ENCODE measurements around the gene ZNF358.

ZNF358 gene

GRCh38 chr19:7515645-7516151 lies at the start of gene ZNF358:
Gene ZNF358, plus strand, starts transcription at chr19:7516103. Its CDS starts 3,140 bp downstream, at chr19:7519243.
- peaks cover 7% of the 10 kb centered on the region for H3K27me3 Mint-ChIP-seq
- H3K4me3 Mint-ChIP-seq, result peak within 1 kb of the TSS; percentile 82
- H3K27ac Mint-ChIP-seq, result peak within 1 kb of the TSS; percentile 80
- peaks cover 2% of the 10 kb centered on the region for H3K36me3 Mint-ChIP-seq
- H3K9me3 Mint-ChIP-seq, result no peaks in the 10 kb centered on the region
- H3K4me1 Mint-ChIP-seq, result peaks cover 17% of the 10 kb centered on the region

DNA sequence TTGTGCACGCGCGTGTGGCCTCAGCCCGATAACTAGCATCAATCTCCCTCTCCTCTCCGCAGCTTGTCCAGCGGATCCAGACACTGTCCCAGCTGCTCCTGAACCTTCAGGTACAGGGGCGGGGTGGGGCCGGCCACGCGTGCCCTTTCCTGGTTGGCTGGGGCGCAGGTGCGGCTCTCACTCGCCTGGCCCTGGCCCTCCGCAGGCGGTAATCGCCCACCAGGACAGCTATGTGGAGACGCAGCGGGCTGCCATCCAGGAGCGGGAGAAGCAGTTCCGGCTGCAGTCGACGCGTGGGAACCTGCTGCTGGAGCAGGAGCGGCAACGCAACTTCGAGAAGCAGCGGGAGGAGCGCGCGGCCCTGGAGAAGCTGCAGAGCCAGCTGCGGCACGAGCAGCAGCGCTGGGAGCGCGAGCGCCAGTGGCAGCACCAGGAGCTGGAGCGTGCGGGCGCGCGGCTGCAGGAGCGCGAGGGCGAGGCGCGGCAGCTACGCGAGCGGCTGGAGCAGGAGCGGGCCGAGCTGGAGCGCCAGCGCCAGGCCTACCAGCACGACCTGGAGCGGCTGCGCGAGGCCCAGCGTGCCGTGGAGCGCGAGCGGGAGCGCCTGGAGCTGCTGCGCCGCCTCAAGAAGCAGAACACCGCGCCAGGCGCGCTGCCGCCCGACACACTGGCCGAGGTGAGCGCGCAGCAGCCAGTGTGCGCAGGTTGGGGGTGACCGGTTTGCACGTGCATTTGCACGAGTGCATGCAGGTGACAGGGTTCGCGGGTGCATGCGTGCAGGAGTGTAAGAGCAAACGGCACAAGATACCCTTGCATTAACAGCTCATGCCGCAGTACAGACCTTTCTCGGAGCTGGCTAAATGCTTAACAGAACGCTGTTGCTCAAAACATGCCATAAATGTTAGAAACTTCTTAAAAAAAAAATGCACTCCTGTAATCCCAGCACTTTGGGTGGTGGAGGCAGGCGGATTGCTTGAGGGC lies 48.6 kb upstream of the ZNF358 start:
- Mint-ChIP-seq H3K4me3 (no peak overlapping the region), H3K4me1 (no peaks in the 10 kb centered on the region), H3K27ac (no peak overlapping the region), H3K27me3 (no peaks in the 10 kb centered on the region), H3K9me3 (no peaks in the 10 kb centered on the region), H3K36me3 (peaks cover 3% of the 10 kb centered on the region)

DNA sequence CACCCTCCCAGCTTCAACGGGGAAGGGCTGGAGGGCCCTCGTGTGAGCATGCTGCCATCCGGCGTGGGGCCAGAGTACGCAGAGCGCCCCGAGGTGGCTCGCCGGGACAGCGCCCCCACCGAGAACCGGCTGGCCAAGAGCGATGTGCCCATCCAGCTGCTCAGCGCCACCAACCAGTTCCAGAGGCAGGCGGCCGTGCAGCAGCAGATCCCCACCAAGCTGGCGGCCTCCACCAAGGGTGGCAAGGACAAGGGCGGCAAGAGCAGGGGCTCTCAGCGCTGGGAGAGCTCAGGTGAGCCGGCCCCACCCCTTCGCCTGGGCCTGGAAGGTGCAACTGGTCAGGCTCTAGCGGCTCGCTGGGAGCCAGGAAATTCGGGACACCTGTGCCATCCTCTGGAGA lies 47.1 kb upstream of the ZNF358 start:
- Mint-ChIP-seq H3K27ac (no peak overlapping the region), H3K4me3 (no peak overlapping the region), H3K36me3 (peaks cover 5% of the 10 kb centered on the region), H3K27me3 (no peaks in the 10 kb centered on the region), H3K4me1 (no peaks in the 10 kb centered on the region), H3K9me3 (no peaks in the 10 kb centered on the region)

- Mint-ChIP-seq H3K4me1 (no peaks in the 10 kb centered on the region), H3K9me3 (no peaks in the 10 kb centered on the region), H3K27me3 (no peaks in the 10 kb centered on the region), H3K36me3 (peaks cover 3% of the 10 kb centered on the region), H3K4me3 (no peak overlapping the region), H3K27ac (no peak overlapping the region)
Observed at GRCh38 chr19:7469669-7470285, 46.1 kb upstream of the ZNF358 start.

DNA sequence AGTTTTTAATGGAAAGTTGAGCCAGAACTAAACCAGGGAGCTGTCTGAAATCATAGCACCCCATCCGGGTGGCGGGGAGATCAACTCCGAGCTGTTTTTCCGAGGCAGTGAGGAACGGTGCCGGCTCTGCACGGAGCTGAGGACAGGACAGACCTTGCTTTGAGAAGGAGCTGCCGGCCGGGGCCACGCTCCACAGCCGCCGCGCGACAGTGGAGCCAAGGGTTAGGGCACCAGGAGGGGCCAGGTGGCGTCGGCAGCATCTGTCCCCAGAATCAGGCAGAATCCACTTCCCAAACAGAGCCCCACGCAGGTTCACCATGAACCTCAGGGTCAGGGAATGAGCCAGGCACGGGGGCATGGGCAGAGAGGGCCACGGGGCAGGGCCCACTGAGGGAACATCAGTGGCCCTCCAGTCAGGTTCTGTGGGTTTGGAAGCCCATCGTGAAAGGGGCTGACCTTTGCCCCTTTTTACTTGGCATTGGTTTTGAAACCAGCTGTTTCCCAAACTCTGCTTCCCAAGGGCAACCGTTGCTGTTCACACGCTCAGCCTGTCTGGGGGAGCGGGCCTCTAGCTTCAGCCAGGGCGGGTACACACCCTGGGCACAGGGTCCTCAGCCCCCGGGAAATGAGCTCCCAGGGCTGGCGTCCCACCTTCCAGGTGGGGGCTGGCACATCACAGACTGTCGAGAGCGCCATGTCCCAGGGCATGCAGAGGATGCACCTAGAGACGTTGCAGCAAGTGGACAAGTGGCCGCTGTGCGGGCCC lies 45.2 kb upstream of the ZNF358 start:
- Mint-ChIP-seq H3K27me3 (no peaks in the 10 kb centered on the region), H3K9me3 (no peaks in the 10 kb centered on the region), H3K36me3 (peaks cover 3% of the 10 kb centered on the region), H3K4me3 (no peak overlapping the region), H3K27ac (no peak overlapping the region), H3K4me1 (no peaks in the 10 kb centered on the region)

- peaks cover 3% of the 10 kb centered on the region for H3K36me3 Mint-ChIP-seq
- no peak overlapping the region for H3K4me3 Mint-ChIP-seq
- H3K9me3 Mint-ChIP-seq, result no peaks in the 10 kb centered on the region
- no peaks in the 10 kb centered on the region for H3K4me1 Mint-ChIP-seq
- no peaks in the 10 kb centered on the region for H3K27me3 Mint-ChIP-seq
- H3K27ac Mint-ChIP-seq, result no peak overlapping the region
Observed at GRCh38 chr19:7471696-7472615, 43.9 kb upstream of the ZNF358 start.

DNA sequence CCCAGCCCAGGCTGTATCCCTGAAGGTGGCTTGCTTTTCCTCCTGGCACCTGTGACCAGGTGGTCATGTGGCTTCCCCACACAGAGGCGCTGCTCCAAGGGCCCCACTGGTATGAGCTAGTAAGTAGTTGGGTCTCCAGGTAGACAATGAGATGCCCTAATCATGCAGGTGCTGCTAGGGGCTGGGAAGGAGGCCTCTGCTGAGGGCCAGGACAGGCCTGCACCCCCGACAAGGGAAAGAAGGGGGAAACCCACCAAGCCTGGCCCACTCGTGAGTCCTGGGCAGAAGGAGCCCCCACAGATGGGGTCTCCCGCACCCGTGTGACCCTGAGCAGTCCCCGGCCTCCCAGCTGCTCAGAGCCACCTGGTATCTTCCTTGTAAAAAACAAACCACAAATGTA lies 40.2 kb upstream of the ZNF358 start:
- Mint-ChIP-seq H3K9me3 (no peaks in the 10 kb centered on the region), H3K4me3 (no peak overlapping the region), H3K27ac (no peak overlapping the region), H3K27me3 (no peaks in the 10 kb centered on the region), H3K4me1 (no peaks in the 10 kb centered on the region), H3K36me3 (peaks cover 3% of the 10 kb centered on the region)

DNA sequence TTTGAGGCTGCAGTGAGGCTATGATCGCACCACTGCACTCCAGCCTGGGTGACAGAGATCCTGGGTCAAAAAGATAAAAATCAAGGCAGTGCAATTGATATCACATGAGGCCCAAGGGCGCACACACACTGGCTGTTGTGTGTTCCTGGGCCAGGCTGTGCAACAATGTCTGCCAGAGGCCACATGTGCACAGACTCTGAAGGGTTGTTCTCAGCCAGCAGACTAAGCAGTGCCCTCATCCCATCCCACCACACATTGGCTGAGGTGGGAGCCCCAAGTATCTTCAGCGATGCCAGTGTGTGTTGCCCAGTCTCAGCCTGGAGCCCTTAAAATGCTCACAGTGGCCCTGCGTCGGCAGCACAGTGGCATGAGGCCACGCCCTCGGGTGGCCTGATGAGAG lies 39.7 kb upstream of the ZNF358 start:
- Mint-ChIP-seq H3K27ac (no peak overlapping the region), H3K9me3 (no peaks in the 10 kb centered on the region), H3K27me3 (no peaks in the 10 kb centered on the region), H3K4me3 (no peak overlapping the region), H3K36me3 (peaks cover 3% of the 10 kb centered on the region), H3K4me1 (no peaks in the 10 kb centered on the region)

DNA sequence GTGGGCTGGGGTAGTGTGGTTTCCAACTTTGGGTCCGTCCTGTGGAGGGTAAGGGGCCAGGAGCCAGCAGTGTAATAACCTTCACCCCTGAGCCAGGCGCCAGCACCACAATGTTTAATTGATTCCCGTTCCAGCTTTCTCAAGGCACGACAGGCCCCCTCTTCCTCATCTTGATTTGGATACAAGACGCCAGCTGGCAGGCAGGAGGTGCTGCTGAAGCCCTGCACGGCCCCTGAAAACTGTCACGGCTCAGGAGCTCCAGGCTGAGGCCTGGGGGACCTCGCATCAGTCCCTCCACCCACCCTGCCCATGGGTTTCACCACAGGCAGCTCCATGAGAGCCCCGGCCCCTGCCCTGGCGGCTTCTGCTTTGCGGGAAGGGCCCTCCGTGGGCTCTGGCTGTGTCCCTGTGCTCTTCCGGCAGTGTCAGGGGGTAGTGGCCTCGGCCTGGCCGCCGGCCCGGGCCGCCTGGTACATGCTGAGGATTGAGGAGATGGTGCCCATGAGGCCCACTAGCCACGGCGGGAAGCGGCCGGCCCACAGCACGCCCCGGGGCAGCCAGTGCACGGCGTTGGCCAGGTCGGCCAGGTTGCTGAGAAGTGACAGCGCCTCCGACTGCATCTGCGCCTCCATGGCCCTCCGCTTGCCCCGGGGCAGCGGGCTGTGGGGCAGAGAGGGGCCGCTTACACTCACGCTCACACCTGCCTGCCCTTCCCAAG lies 39.0 kb upstream of the ZNF358 start:
- no peak overlapping the region for H3K27ac Mint-ChIP-seq
- H3K4me3 Mint-ChIP-seq, result no peak overlapping the region
- no peaks in the 10 kb centered on the region for H3K27me3 Mint-ChIP-seq
- no peaks in the 10 kb centered on the region for H3K4me1 Mint-ChIP-seq
- no peaks in the 10 kb centered on the region for H3K9me3 Mint-ChIP-seq
- peaks cover 2% of the 10 kb centered on the region for H3K36me3 Mint-ChIP-seq

DNA sequence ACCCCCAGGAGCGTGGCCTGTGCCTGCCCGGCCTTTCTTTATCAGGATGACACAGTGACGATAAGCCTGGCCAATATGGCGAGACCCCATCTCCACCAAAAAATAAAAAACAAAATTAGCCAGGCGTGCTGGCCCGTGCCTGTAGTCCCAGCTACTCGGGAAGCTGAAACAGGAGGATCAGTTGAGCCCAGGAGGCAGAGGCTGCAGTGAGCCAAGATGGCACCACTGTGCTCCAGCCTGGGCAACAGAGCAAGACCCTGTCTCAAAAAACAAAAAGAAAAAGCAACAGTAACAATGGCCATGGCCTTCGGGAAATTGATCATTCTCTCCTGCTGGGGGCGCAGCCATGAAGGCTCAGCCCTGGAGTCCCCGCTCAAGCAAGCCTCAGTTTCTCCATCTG lies 38.1 kb upstream of the ZNF358 start:
- Mint-ChIP-seq H3K27me3 (no peaks in the 10 kb centered on the region), H3K36me3 (peaks cover 2% of the 10 kb centered on the region), H3K4me3 (no peak overlapping the region), H3K4me1 (no peaks in the 10 kb centered on the region), H3K9me3 (no peaks in the 10 kb centered on the region), H3K27ac (no peak overlapping the region)

- H3K27me3 Mint-ChIP-seq, result no peaks in the 10 kb centered on the region
- H3K4me1 Mint-ChIP-seq, result peaks cover 3% of the 10 kb centered on the region
- H3K27ac Mint-ChIP-seq, result peak overlapping the region; percentile 77
- H3K4me3 Mint-ChIP-seq, result no peak overlapping the region
- no peaks in the 10 kb centered on the region for H3K36me3 Mint-ChIP-seq
- H3K9me3 Mint-ChIP-seq, result no peaks in the 10 kb centered on the region
Observed at GRCh38 chr19:7478173-7478842, 37.6 kb upstream of the ZNF358 start.

DNA sequence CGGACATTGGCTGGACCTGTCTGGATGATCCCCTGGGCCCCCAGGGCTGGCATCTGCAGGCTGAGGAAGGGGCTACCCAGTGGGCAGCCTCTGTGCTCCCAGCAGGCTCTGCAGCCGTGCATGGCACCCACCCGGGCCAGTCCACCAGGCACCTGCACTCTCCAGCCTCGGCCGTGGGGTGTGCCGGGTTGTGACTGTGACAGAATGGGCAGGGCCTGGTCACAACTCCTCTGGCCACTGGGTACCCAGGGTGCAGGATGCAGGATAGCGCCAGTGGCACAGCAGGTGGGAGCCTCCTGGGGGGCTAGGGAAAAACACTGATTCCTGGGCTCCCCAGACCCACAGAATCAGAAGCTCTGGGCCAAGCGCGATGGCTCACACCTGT lies 37.1 kb upstream of the ZNF358 start:
- Mint-ChIP-seq H3K36me3 (no peaks in the 10 kb centered on the region), H3K4me3 (no peak overlapping the region), H3K27me3 (no peaks in the 10 kb centered on the region), H3K27ac (no peak overlapping the region), H3K4me1 (peaks cover 8% of the 10 kb centered on the region), H3K9me3 (no peaks in the 10 kb centered on the region)

GRCh38 chr19:7480222-7480969 lies 35.5 kb upstream of the ZNF358 start:
- no peaks in the 10 kb centered on the region for H3K36me3 Mint-ChIP-seq
- no peaks in the 10 kb centered on the region for H3K27me3 Mint-ChIP-seq
- no peak overlapping the region for H3K4me3 Mint-ChIP-seq
- H3K4me1 Mint-ChIP-seq, result peaks cover 8% of the 10 kb centered on the region
- H3K9me3 Mint-ChIP-seq, result no peaks in the 10 kb centered on the region
- peak overlapping the region; percentile 35 for H3K27ac Mint-ChIP-seq

Measured in activated naive CD4-positive, alpha-beta T cell treated with anti-CD3 and anti-CD28 coated beads, Interleukin-2, amount 50 U/mL, for 24 hours (primary cell).